HG03066 (cell line): ENCODE results near the gene RGS11.
"Not testable (repeated sequence)": the region's sequence is repeated elsewhere in the genome, so short reads cannot be mapped to it uniquely, and the experiment has no call there.

Source experiments
- ATAC-seq: cut with Tn5 transposase; IDR thresholded peaks from one replicate; pipeline ENCODE4 v1.9.1; 2021; ENCODE audit warnings: low read depth; ENCODE audit not compliant: unreplicated experiment

RGS11 gene

GRCh38 chr16:234468-235305 is 41.1 kb downstream of the RGS11 start, which contains the start of gene FAM234A:
FAM234A (plus strand) TSS chr16:234821; CDS start chr16:254414, 19,593 bp downstream.
- ATAC-seq, result peak; percentile 86

DNA sequence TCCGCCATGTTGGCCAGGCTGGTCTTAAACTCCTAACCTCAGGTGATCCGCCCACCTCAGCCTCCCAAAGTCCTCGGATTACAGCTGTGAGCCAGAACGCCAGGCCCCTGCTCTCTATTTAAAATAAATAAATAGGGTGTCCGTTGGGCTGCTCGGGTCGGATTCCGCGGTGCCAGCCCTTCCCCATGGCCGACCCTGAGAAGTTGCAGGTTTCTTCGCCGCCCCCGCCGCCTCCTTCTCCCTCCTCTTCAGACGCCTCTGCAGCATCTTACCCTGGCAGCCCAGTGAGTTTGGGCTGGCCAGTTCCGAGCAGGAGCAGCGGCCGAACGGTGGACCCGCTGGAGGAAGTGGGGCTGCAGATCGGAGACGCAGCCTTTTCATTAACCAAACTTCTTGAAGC is 44.8 kb downstream of the RGS11 start:
- no peak for ATAC-seq

- ATAC-seq, result not testable (repeated sequence)
These were observed 45.4 kb downstream of the RGS11 start for GRCh38 chr16:230351-230750.

DNA sequence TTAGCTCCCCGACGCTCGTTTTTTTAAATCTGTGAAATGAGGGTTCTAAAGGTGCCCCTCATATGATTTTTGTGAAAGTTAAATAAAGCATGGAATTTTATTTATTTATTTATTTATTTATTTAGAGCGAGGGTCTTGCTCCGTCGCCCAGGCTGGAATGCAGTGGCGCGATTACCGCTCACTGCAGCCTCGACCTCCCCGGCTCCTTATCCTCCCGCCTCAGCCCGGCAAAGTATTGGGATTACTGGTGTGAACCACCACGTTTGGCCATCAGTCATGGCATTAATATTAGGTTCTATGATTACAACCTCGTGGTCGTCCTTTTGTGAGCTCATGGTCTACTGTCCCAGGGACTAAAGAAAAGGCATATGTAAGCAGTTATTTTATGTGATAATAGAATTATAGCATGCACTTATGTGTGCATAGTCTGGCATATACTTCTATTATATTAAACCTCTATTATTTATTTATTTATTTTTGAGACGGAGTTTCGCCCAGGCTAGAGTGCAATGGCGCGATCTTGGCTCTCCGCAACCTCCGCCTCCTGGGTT is 45.9 kb downstream of the RGS11 start:
- no peak for ATAC-seq

DNA sequence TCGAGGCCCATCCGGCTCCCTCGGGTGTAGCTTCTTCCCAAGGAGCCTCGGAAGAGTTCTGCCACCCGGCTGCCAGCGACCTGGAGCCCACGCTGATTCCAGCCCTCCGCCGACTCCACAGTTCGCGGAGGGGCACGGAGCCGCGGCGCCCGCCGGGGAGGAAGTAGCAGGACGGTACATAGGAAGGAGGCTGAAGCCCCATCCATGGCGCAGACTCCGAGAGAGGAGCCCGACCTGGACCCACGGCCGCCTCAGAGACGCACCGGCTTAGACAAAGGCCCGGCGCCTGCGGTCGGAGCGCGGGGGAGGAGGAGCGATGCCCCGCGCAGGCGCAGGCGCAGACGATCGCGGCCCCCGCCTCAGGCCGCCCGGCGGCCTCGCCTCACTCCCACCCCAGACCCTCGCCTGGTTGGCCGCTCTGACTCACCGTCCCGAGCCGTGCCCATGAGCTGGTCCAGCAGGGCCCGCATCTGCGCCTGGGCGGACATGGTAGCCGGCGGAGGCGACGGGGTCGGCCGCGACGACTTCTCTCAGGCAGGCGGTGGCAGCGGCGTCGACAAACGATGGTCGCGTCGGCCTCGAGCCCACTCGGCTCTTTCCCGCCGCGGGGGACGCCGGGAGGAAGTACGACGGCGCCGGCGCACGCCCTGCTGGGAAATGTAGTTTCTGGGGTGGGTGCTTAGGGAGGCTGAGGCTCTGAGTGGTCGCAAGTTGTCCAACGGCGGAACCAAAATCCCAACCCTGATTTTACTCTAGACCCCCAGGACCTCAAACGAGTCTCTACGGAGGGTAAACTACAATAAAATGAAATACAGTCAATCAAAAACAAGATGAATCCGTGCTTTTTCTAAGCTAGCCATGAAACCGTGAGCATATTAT is 46.7 kb downstream of the RGS11 start, which contains the start of gene LUC7L:
Gene LUC7L (minus strand): TSS at position 598 of the 879 bp plus-strand sequence. CDS start 110 bp downstream, at position 488.
- peak; percentile 73 for ATAC-seq

DNA sequence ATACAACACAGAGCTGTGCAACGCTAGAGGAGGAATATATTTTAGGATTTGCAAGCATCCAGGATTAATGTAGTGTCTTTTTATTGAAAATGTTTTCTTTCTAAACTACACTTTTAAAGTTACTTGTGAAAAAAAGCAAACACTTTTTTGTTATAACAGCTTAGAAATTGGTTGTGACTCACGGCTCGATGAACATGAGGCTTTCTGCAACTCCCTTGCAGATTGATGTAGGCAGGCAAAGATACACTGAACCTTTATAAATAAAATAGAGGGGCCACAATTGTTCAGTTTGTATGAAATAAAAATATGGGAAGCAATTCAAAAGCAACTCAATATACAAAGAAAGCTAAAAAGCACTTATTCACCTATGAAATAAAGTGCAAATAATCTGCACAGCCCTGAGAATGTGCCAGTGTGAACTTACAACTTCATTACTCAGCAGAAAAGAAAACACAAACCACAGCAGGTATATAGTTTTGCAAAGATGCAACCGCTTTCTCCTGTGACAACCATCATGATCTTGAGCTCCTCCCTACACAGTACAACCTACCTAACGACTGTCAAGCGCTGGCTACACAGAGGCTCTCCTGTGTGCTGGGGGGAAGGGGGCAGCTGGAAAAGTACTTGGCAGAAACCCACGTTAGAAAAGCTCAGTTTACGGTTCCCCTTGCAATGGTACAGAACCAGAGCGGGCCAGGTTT is 47.4 kb downstream of the RGS11 start:
- peak; percentile 22 for ATAC-seq

DNA sequence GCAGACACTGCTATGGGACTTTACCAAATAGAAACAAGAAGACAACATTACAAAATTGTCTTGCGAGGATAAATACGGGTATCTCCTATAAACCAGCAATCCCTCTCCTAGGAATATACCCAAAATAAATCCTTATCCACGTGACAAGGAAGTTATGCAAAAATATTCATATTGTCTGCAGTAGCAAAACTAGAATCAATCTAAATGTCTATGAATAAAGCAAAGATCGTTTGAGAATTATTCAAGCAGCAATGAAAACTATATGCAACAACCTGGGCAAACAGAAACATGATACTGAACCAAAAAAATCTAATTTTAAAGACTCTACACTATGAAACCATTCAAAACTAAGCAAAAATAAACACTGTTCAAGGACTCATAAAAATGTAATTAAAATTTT is 55.7 kb downstream of the RGS11 start:
- no peak for ATAC-seq
